ENCODE measurements around the gene GGA1. TPM values are rescaled to one million over a fixed set of nuclear protein-coding genes. Genes with fewer than 3 reads are reported as not detected.

Gene GGA1
- polyA plus RNA-seq, 1 of the 3 experiments (the other 2 are of a cell fraction): 81.1 TPM

DNA sequence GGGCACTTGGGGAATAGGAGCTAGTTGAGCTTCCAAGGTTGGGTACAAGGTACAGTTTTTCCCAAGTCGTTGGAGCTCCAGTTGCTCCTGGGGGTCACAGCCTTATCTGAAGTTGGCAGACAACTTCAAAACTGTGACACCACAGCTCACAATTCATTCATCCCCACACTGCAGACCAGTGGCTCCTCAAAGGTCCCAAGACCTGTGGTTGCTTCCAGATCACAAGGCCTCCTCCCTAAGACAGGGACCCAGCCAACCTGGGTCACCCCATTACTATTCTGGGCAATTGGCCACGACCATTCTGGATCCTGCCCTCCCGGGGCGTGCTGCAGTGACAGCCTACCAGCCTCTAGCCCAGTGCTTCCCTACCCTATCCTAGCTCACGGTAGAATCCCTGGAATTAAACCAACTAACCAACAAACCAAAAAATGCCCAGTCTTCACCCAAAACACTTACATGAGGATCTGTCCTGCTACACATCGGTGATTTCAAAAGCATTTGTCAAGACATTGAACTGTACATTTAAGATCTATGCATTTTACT lies 49.0 kb downstream of the GGA1 start:
- peak overlapping the region; percentile 73 to 93 for H3K27ac ChIP-seq (ENCODE audit: low read depth in 2 of 2, low read length in 1 of 2)
- TF ChIP-seq YY1 (IDR thresholded peaks at IDR 0.05; ENCODE audit: low read depth): no peak
- TF ChIP-seq IRF3 (IDR thresholded peaks at IDR 0.05; ENCODE audit: low read depth, low read length): no peak
- no peak for TF ChIP-seq USF2 (IDR thresholded peaks at IDR 0.05; ENCODE audit: borderline replicate concordance, low read depth, low read length)
- no peak for TF ChIP-seq MEF2A (IDR thresholded peaks at IDR 0.05; ENCODE audit: borderline replicate concordance, low read depth)
- TF ChIP-seq FOXM1 (IDR thresholded peaks at IDR 0.05; ENCODE audit: low read depth): no peak
- TF ChIP-seq, protein P1, sequence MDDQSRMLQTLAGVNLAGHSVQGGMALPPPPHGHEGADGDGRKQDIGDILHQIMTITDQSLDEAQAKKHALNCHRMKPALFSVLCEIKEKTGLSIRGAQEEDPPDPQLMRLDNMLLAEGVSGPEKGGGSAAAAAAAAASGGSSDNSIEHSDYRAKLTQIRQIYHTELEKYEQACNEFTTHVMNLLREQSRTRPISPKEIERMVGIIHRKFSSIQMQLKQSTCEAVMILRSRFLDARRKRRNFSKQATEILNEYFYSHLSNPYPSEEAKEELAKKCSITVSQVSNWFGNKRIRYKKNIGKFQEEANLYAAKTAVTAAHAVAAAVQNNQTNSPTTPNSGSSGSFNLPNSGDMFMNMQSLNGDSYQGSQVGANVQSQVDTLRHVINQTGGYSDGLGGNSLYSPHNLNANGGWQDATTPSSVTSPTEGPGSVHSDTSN (IDR thresholded peaks at IDR 0.05): no peak
- no peak for TF ChIP-seq RXRA (IDR thresholded peaks at IDR 0.05; ENCODE audit: borderline replicate concordance, low read depth)
- no peak for TF ChIP-seq SMC3 (IDR thresholded peaks at IDR 0.05; ENCODE audit: low read depth, low read length)
- no peak for TF ChIP-seq NFIC (IDR thresholded peaks at IDR 0.05; ENCODE audit: borderline replicate concordance)
- TF ChIP-seq RAD21 (IDR thresholded peaks at IDR 0.05; ENCODE audit: low read length): no peak
- no peak for TF ChIP-seq NRF1 (IDR thresholded peaks at IDR 0.05; ENCODE audit: low read depth, low read length)
- TF ChIP-seq EZH2phosphoT487 (IDR thresholded peaks at IDR 0.05; ENCODE audit: borderline replicate concordance, low read depth): no peak
- peaks cover 33% of the 10 kb centered on the region for H3K79me2 ChIP-seq (ENCODE audit: insufficient read depth)
- H3K9me2 ChIP-seq: no peaks in the 10 kb centered on the region
- H3K4me2 ChIP-seq: peak overlapping the region; percentile 82
- ChIA-PET POLR2A (interaction anchor here (0.8 to 2.7 kb wide), 12 partner anchors 10 to 149 kb away, joined by 3 to 28 read pairs (median 4); partner anchors contain the start of genes GCAT, LGALS1 and NOL12), CTCF (interaction anchor here (1.4 to 44.3 kb wide), 5 partner anchors 24 to 78 kb away, joined by 5 to 898 read pairs (median 6); partner anchors contain the start of genes NOL12, SH3BP1 and TRIOBP)
- peaks cover 0 to 3% of the 10 kb centered on the region in 2 experiments for H3K36me3 ChIP-seq (replicated peaks in 1 of 2; ENCODE audit: control insufficient read depth in 1 of 2, insufficient read depth in 2 of 2, low read length in 1 of 2)
- peaks cover 20% of the 10 kb centered on the region for H3F3A ChIP-seq (replicated peaks; ENCODE audit: insufficient read depth)
- H3K9me3 ChIP-seq: no peaks in the 10 kb centered on the region
- peaks cover 19 to 37% of the 10 kb centered on the region in 2 experiments; a peak in 3 of 4 replicates for H3K4me1 ChIP-seq (ENCODE audit: control insufficient read depth in 1 of 2, insufficient read depth in 2 of 2, low read depth in 1 of 2, low read length in 1 of 2)
- H4K20me1 ChIP-seq (ENCODE audit: insufficient read depth): peaks cover 22% of the 10 kb centered on the region; the same call in 1 of the 2 replicates
- H3K4me3 ChIP-seq (ENCODE audit: low read depth in 2 of 2, low read length in 1 of 2): peak overlapping the region; percentile 67 to 69
- peak overlapping the region; percentile 50; the same call in 1 of the 2 replicates for H3K9ac ChIP-seq
- DNase-seq: peak; percentile 75
- 13% methylated on average over 6 of the region's 6 CpGs for WGBS (ENCODE audit: low lambda C conversion rate)
- peak overlapping the region; percentile 91 for H2AFZ ChIP-seq (ENCODE audit: low read depth)
- H3K27me3 ChIP-seq (ENCODE audit: insufficient read depth): no peaks in the 10 kb centered on the region
